Measurements from ENCODE around the gene IGFLR1. TPM values are rescaled to one million over a fixed set of nuclear protein-coding genes. Genes with fewer than 3 reads are reported as not detected.

IGFLR1 gene
- polyA plus RNA-seq, 1 of the 3 experiments (the other 2 are of a cell fraction), result 5.6 TPM

DNA sequence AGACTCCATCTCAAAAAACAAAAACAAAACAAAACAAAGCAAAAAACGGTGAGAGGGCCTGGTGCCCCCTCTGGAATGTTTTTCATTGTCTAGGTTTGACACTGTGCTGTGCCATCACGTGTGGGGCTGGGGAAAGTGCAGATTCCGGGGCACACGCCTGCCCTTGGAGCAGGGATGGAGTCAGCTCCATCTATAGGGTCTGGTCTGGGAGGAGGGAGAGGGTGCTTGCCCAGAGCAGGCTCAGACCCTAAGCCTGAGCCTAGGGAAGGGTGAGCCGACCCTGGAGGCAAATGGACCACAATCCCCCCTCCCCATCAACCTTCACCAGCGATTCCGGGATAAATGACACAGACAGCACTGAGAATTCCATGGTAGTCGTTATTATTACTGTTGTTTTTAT, 48.8 kb downstream of the IGFLR1 start:
- Histone ChIP-seq H3K4me3 (ENCODE audit: low read depth in 2 of 2, low read length in 1 of 2) (no peak overlapping the region; a peak in 1 of 4 replicates), H3K36me3 (replicated peaks in 1 of 2; ENCODE audit: control insufficient read depth in 1 of 2, insufficient read depth in 2 of 2, low read length in 1 of 2) (no peaks in the 10 kb centered on the region), H3K27me3 (ENCODE audit: insufficient read depth) (peaks cover 1% of the 10 kb centered on the region; the same call in 1 of the 2 replicates), H3K79me2 (ENCODE audit: insufficient read depth) (no peaks in the 10 kb centered on the region), H2AFZ (ENCODE audit: low read depth) (no peak overlapping the region), H3K4me2 (no peak overlapping the region), H4K20me1 (ENCODE audit: insufficient read depth) (no peaks in the 10 kb centered on the region), H3F3A (replicated peaks; ENCODE audit: insufficient read depth) (peaks cover 11% of the 10 kb centered on the region), H3K9ac (no peak overlapping the region), H3K9me2 (no peaks in the 10 kb centered on the region), H3K9me3 (no peaks in the 10 kb centered on the region), H3K27ac (ENCODE audit: low read depth in 2 of 2, low read length in 1 of 2) (no peak overlapping the region), H3K4me1 (ENCODE audit: control insufficient read depth in 1 of 2, insufficient read depth in 2 of 2, low read depth in 1 of 2, low read length in 1 of 2) (no peaks in the 10 kb centered on the region)
- ChIA-PET POLR2A (no interaction called here), CTCF (interaction anchor here (0.7 to 4.1 kb wide), 14 partner anchors 10 to 340 kb away, joined by 3 to 33 read pairs (median 4); partner anchors contain the start of genes KMT2B, PSENEN, U2AF1L4 and ZBTB32)
- TF ChIP-seq, protein P1, sequence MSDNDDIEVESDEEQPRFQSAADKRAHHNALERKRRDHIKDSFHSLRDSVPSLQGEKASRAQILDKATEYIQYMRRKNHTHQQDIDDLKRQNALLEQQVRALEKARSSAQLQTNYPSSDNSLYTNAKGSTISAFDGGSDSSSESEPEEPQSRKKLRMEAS (IDR thresholded peaks at IDR 0.05; ENCODE audit: low read depth), result no peak
- TF ChIP-seq JUND (IDR thresholded peaks at IDR 0.05), result no peak
- TF ChIP-seq, protein P2, sequence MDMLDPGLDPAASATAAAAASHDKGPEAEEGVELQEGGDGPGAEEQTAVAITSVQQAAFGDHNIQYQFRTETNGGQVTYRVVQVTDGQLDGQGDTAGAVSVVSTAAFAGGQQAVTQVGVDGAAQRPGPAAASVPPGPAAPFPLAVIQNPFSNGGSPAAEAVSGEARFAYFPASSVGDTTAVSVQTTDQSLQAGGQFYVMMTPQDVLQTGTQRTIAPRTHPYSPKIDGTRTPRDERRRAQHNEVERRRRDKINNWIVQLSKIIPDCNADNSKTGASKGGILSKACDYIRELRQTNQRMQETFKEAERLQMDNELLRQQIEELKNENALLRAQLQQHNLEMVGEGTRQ (IDR thresholded peaks at IDR 0.05; ENCODE audit: borderline replicate concordance, low read depth, low read length), result no peak
- TF ChIP-seq, protein P3, sequence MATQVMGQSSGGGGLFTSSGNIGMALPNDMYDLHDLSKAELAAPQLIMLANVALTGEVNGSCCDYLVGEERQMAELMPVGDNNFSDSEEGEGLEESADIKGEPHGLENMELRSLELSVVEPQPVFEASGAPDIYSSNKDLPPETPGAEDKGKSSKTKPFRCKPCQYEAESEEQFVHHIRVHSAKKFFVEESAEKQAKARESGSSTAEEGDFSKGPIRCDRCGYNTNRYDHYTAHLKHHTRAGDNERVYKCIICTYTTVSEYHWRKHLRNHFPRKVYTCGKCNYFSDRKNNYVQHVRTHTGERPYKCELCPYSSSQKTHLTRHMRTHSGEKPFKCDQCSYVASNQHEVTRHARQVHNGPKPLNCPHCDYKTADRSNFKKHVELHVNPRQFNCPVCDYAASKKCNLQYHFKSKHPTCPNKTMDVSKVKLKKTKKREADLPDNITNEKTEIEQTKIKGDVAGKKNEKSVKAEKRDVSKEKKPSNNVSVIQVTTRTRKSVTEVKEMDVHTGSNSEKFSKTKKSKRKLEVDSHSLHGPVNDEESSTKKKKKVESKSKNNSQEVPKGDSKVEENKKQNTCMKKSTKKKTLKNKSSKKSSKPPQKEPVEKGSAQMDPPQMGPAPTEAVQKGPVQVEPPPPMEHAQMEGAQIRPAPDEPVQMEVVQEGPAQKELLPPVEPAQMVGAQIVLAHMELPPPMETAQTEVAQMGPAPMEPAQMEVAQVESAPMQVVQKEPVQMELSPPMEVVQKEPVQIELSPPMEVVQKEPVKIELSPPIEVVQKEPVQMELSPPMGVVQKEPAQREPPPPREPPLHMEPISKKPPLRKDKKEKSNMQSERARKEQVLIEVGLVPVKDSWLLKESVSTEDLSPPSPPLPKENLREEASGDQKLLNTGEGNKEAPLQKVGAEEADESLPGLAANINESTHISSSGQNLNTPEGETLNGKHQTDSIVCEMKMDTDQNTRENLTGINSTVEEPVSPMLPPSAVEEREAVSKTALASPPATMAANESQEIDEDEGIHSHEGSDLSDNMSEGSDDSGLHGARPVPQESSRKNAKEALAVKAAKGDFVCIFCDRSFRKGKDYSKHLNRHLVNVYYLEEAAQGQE (IDR thresholded peaks at IDR 0.05; ENCODE audit: low read depth, low read length), result no peak
- TF ChIP-seq YY1 (IDR thresholded peaks at IDR 0.05; ENCODE audit: low read depth), result no peak
- TF ChIP-seq ELF1 (IDR thresholded peaks at IDR 0.05), result no peak
- TF ChIP-seq, protein P4, sequence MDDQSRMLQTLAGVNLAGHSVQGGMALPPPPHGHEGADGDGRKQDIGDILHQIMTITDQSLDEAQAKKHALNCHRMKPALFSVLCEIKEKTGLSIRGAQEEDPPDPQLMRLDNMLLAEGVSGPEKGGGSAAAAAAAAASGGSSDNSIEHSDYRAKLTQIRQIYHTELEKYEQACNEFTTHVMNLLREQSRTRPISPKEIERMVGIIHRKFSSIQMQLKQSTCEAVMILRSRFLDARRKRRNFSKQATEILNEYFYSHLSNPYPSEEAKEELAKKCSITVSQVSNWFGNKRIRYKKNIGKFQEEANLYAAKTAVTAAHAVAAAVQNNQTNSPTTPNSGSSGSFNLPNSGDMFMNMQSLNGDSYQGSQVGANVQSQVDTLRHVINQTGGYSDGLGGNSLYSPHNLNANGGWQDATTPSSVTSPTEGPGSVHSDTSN (IDR thresholded peaks at IDR 0.05), result no peak
- no peak for TF ChIP-seq SIN3A (IDR thresholded peaks at IDR 0.05; ENCODE audit: borderline replicate concordance, low read depth, low read length)
- TF ChIP-seq, protein P5, sequence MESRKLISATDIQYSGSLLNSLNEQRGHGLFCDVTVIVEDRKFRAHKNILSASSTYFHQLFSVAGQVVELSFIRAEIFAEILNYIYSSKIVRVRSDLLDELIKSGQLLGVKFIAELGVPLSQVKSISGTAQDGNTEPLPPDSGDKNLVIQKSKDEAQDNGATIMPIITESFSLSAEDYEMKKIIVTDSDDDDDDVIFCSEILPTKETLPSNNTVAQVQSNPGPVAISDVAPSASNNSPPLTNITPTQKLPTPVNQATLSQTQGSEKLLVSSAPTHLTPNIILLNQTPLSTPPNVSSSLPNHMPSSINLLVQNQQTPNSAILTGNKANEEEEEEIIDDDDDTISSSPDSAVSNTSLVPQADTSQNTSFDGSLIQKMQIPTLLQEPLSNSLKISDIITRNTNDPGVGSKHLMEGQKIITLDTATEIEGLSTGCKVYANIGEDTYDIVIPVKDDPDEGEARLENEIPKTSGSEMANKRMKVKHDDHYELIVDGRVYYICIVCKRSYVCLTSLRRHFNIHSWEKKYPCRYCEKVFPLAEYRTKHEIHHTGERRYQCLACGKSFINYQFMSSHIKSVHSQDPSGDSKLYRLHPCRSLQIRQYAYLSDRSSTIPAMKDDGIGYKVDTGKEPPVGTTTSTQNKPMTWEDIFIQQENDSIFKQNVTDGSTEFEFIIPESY (IDR thresholded peaks at IDR 0.05; ENCODE audit: borderline replicate concordance, low read depth), result no peak
- TF ChIP-seq TEAD4 (IDR thresholded peaks at IDR 0.05; ENCODE audit: borderline replicate concordance, insufficient read depth), result no peak
- WGBS (ENCODE audit: low lambda C conversion rate), result 11% methylated on average over 8 of the region's 8 CpGs
- no peak for DNase-seq
